Loucy (cell line): ENCODE data around the gene C2orf69.

ENCODE experiments used
- H2AFZ ChIP-seq: fragments of 200-600 bp; sonication (generic); 2 replicates; pipeline ENCODE4 v1.6.0; 2016; ENCODE audit warnings: antibody characterized with exemption, mild to moderate bottlenecking, low read length, moderate library complexity
- H3F3A ChIP-seq: fragments of 200-600 bp; 2 replicates; pipeline ENCODE4 v1.6.0; 2016; ENCODE audit warnings: antibody characterized with exemption, low read depth, mild to moderate bottlenecking
- H3K27me3 ChIP-seq: fragments of 200-600 bp; sonication (generic); 2 replicates; pipeline ENCODE4 v1.6.1; 2014; ENCODE audit warnings: low read length, mild to moderate bottlenecking; ENCODE audit not compliant: insufficient read depth, poor library complexity, severe bottlenecking
- H3K36me3 ChIP-seq: fragments of 200-600 bp; sonication (generic); 2 replicates; pipeline ENCODE4 v1.6.1; 2016; ENCODE audit warnings: low read length; ENCODE audit not compliant: insufficient read depth
- H3K4me1 ChIP-seq: fragments of 200-600 bp; sonication (generic); 2 replicates; pipeline ENCODE4 v1.5.1; 2014; ENCODE audit warnings: low read length, mild to moderate bottlenecking; ENCODE audit not compliant: insufficient read depth, poor library complexity, severe bottlenecking
- H3K4me2 ChIP-seq: fragments of 200-600 bp; sonication (generic); 2 replicates; pipeline ENCODE4 v1.6.0; 2014; ENCODE audit warnings: antibody characterized with exemption, low read length, low read depth, mild to moderate bottlenecking; ENCODE audit not compliant: poor library complexity, severe bottlenecking
- H3K4me3 ChIP-seq: fragments of 200-600 bp; sonication (generic); 2 replicates; pipeline ENCODE4 v1.5.1; 2014; ENCODE audit warnings: low read length, mild to moderate bottlenecking, mixed read lengths; ENCODE audit not compliant: poor library complexity, severe bottlenecking
- H3K79me2 ChIP-seq: fragments of 200-600 bp; sonication (generic); 2 replicates; pipeline ENCODE4 v1.6.1; 2014; ENCODE audit warnings: low read length; ENCODE audit not compliant: insufficient read depth
- H3K9ac ChIP-seq: fragments of 200-600 bp; sonication (generic); 2 replicates; pipeline ENCODE4 v1.6.0; 2014; ENCODE audit warnings: mild to moderate bottlenecking, low read depth, low read length, moderate library complexity; ENCODE audit not compliant: poor library complexity, severe bottlenecking
- H3K9me2 ChIP-seq: fragments of 200-600 bp; sonication (generic); replicated peaks from 2 replicates; pipeline ENCODE4 v1.6.1; 2016; ENCODE audit warnings: low read depth, low read length, mixed read lengths
- H3K9me3 ChIP-seq: fragments of 200-600 bp; sonication (generic); 2 replicates; pipeline ENCODE4 v1.6.1; 2014; ENCODE audit warnings: mild to moderate bottlenecking, antibody characterized with exemption, low read length, low read depth; ENCODE audit not compliant: insufficient read depth
- H4K20me1 ChIP-seq: fragments of 200-600 bp; sonication (generic); 2 replicates; pipeline ENCODE4 v1.6.0; 2014; ENCODE audit warnings: antibody characterized with exemption, low read length, mild to moderate bottlenecking; ENCODE audit not compliant: insufficient read depth, poor library complexity, severe bottlenecking
- EZH2phosphoT487 ChIP-seq: fragments of 200-600 bp; IDR thresholded peaks from 2 replicates; pipeline ENCODE4 v1.6.1; 2018; ENCODE audit warnings: antibody characterized with exemption, mild to moderate bottlenecking, moderate library complexity, borderline replicate concordance
- TF ChIP-seq, protein P1 (sequence below): fragments of 200-600 bp; sonication (generic); conservative IDR thresholded peaks from 2 replicates; pipeline ENCODE4 v1.5.1; 2014; ENCODE audit warnings: mild to moderate bottlenecking, antibody characterized with exemption, low read length

The C2orf69 gene

GRCh38 chr2:199956062-199956380 lies 44.9 kb downstream of the C2orf69 start:
- no peaks in the 10 kb centered on the region for H3K9me3 ChIP-seq
- H3K36me3 ChIP-seq: peaks cover 22% of the 10 kb centered on the region; the same call in 1 of the 2 replicates
- H3K9ac ChIP-seq: peak overlapping the region; percentile 86
- H2AFZ ChIP-seq: peak overlapping the region; percentile 94
- H3F3A ChIP-seq: no peaks in the 10 kb centered on the region
- no peaks in the 10 kb centered on the region for H3K9me2 ChIP-seq
- H3K4me3 ChIP-seq: peak overlapping the region; percentile 100
- peaks cover 12% of the 10 kb centered on the region for H4K20me1 ChIP-seq
- H3K27me3 ChIP-seq: no peaks in the 10 kb centered on the region
- no peak for TF ChIP-seq EZH2phosphoT487
- TF ChIP-seq, protein P1, sequence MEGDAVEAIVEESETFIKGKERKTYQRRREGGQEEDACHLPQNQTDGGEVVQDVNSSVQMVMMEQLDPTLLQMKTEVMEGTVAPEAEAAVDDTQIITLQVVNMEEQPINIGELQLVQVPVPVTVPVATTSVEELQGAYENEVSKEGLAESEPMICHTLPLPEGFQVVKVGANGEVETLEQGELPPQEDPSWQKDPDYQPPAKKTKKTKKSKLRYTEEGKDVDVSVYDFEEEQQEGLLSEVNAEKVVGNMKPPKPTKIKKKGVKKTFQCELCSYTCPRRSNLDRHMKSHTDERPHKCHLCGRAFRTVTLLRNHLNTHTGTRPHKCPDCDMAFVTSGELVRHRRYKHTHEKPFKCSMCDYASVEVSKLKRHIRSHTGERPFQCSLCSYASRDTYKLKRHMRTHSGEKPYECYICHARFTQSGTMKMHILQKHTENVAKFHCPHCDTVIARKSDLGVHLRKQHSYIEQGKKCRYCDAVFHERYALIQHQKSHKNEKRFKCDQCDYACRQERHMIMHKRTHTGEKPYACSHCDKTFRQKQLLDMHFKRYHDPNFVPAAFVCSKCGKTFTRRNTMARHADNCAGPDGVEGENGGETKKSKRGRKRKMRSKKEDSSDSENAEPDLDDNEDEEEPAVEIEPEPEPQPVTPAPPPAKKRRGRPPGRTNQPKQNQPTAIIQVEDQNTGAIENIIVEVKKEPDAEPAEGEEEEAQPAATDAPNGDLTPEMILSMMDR: no peak
- peaks cover 76% of the 10 kb centered on the region for H3K79me2 ChIP-seq
- H3K4me2 ChIP-seq: peak overlapping the region; percentile 97
- peaks cover 27% of the 10 kb centered on the region for H3K4me1 ChIP-seq

GRCh38 chr2:199958014-199958413 lies 46.9 kb downstream of the C2orf69 start:
- Histone ChIP-seq H3K27me3 (no peaks in the 10 kb centered on the region), H3F3A (no peaks in the 10 kb centered on the region), H2AFZ (no peak overlapping the region), H3K36me3 (peaks cover 40% of the 10 kb centered on the region; the same call in 1 of the 2 replicates), H3K4me1 (peaks cover 18% of the 10 kb centered on the region), H3K9me2 (no peaks in the 10 kb centered on the region), H3K4me2 (peak overlapping the region; percentile 97), H3K9me3 (no peaks in the 10 kb centered on the region), H3K79me2 (peaks cover 63% of the 10 kb centered on the region), H3K4me3 (peak overlapping the region; percentile 100), H4K20me1 (peaks cover 12% of the 10 kb centered on the region), H3K9ac (no peak overlapping the region)
- TF ChIP-seq, protein P1: no peak
- no peak for TF ChIP-seq EZH2phosphoT487

GRCh38 chr2:199962203-199962602 lies 51.1 kb downstream of the C2orf69 start:
- Histone ChIP-seq H4K20me1 (no peaks in the 10 kb centered on the region), H3F3A (no peaks in the 10 kb centered on the region), H3K79me2 (peaks cover 21% of the 10 kb centered on the region), H3K9me2 (no peaks in the 10 kb centered on the region), H3K9ac (no peak overlapping the region), H2AFZ (no peak overlapping the region), H3K27me3 (no peaks in the 10 kb centered on the region), H3K4me2 (no peak overlapping the region), H3K4me3 (no peak overlapping the region), H3K9me3 (no peaks in the 10 kb centered on the region), H3K36me3 (peaks cover 67% of the 10 kb centered on the region; the same call in 1 of the 2 replicates), H3K4me1 (no peaks in the 10 kb centered on the region)
- TF ChIP-seq, protein P1: no peak
- no peak for TF ChIP-seq EZH2phosphoT487
